GM12878 (cell line): ENCODE measurements around the gene BORCS8. TPM values are rescaled to one million over a fixed set of nuclear protein-coding genes. Genes with fewer than 3 reads are reported as not detected.

Experiments
- ATAC-seq: fragments of 200-7000 bp; cut with Tn5 transposase; 3 replicates; pipeline ENCODE4 v1.9.1; 2020; ENCODE audit warnings: mild to moderate bottlenecking, moderate library complexity
- BruUV-seq: library from RNA; stranded (reverse); fragments of 400-500 nt; replicated peaks from 2 replicates; lab custom pipeline; 2021; lab: Mats Ljungman, UMichigan
- CTCF ChIA-PET: fragments of 300-600 bp; sonication (Branson Sonifier 250); formaldehyde crosslinking; extraction: SDS; loops from one replicate; lab custom pipeline; 2021; ENCODE audit warnings: inconsistent platforms; lab: Yijun Ruan, JAX
- POLR2A ChIA-PET: fragments of 350-600 bp; formaldehyde crosslinking; extraction: SDS; loops from one replicate; lab custom pipeline; 2021; ENCODE audit warnings: inconsistent platforms; lab: Charles Lee
- RAD21 ChIA-PET: fragments of 300-600 bp; sonication (Branson Sonifier 250); formaldehyde crosslinking; loops from one replicate; lab custom pipeline; 2023; ENCODE audit warnings: antibody characterized with exemption; ENCODE audit not compliant: unreplicated experiment; lab: Charles Lee
- SMC1A ChIA-PET: fragments of 300-600 bp; sonication (Branson Sonifier 250); formaldehyde crosslinking; loops from one replicate; lab custom pipeline; 2023; ENCODE audit not compliant: unreplicated experiment, uncharacterized antibody; lab: Charles Lee
- DNase-seq: peaks from one replicate; pipeline ENCODE4 v3.0.0-alpha.2; 2011; ENCODE audit warnings: low read depth, low spot score
- FAIRE-seq: peaks from 3 replicates; lab custom pipeline; 2011; peaks lifted over from hg19 to GRCh38; lab: Jason Lieb, UNC
- H2AFZ ChIP-seq: 2 replicates; pipeline ENCODE4 v1.6.0; 2011; ENCODE audit warnings: low read depth, low read length, control low read depth; ENCODE audit not compliant: control insufficient read depth
- H3K27ac ChIP-seq: 2 replicates; pipeline ENCODE4 v1.5.1; 2011; ENCODE audit warnings: control low read depth; ENCODE audit not compliant: control insufficient read depth, insufficient read depth
- H3K27me3 ChIP-seq, 2 experiments: replicated peaks in 1 of 2; 2 replicates each; pipeline versions ENCODE4 v1.6.0 to v1.6.1; 2011; ENCODE audit warnings: low read length in 1 of 2; ENCODE audit not compliant: control insufficient read depth in 2 of 2, insufficient read depth in 2 of 2
- H3K36me3 ChIP-seq, 2 experiments: 2 replicates each; pipeline ENCODE4 v1.5.1; 2011; ENCODE audit warnings: low read length in 1 of 2; ENCODE audit not compliant: control insufficient read depth in 2 of 2, insufficient read depth in 2 of 2
- H3K4me1 ChIP-seq: 2 replicates; pipeline ENCODE4 v1.6.1; 2011; ENCODE audit warnings: mild to moderate bottlenecking, low read length, moderate library complexity, mixed read lengths; ENCODE audit not compliant: control insufficient read depth, insufficient read depth
- H3K4me2 ChIP-seq: 2 replicates; pipeline ENCODE4 v1.6.0; 2011; ENCODE audit warnings: control low read depth; ENCODE audit not compliant: control insufficient read depth, insufficient read depth
- H3K4me3 ChIP-seq: fragments of 200-600 bp; sonication (generic); 2 replicates; pipeline ENCODE4 v1.5.1; 2016
- H3K79me2 ChIP-seq: 2 replicates; pipeline ENCODE4 v1.6.0; 2011; ENCODE audit warnings: low read length; ENCODE audit not compliant: control insufficient read depth, insufficient read depth
- H3K9ac ChIP-seq: 2 replicates; pipeline ENCODE4 v1.8.0; 2011; ENCODE audit warnings: low read length, control low read depth, mixed read lengths; ENCODE audit not compliant: control insufficient read depth, insufficient read depth
- H3K9me3 ChIP-seq: replicated peaks from 3 replicates; pipeline ENCODE4 v1.5.1; 2011; ENCODE audit warnings: mild to moderate bottlenecking, low read length; ENCODE audit not compliant: control insufficient read depth, insufficient read depth
- H4K20me1 ChIP-seq: 2 replicates; pipeline ENCODE4 v1.6.0; 2011; ENCODE audit not compliant: control insufficient read depth, insufficient read depth
- GATAD2B ChIP-seq: fragments of 450-650 bp; conservative IDR thresholded peaks from 2 replicates; pipeline ENCODE4 v1.6.1; 2017; ENCODE audit warnings: low read depth, mild to moderate bottlenecking, moderate library complexity
- MYB ChIP-seq: fragments of 150-350 bp; IDR thresholded peaks from 2 replicates; pipeline ENCODE4 v1.6.1; 2014; ENCODE audit warnings: mild to moderate bottlenecking, low read depth, low read length, borderline replicate concordance
- PML ChIP-seq: IDR thresholded peaks from 2 replicates; pipeline ENCODE4 v1.6.1; 2012; ENCODE audit warnings: low read length, inconsistent platforms
- WGBS: methylation state at CpG from one replicate; pipeline ENCODE4 v1.1.6; 2016; ENCODE audit warnings: low lambda C conversion rate; ENCODE audit not compliant: insufficient replicate concordance, insufficient coverage; ENCODE audit errors: missing lambda C conversion rate; 5-methylcytosine and 5-hydroxymethylcytosine counted together
- in situ Hi-C: fragments of 300-500 bp; cut with MboI; formaldehyde crosslinking; loops from 9 replicates; pipeline ENCODE4 v1.14.3; 2018; ENCODE audit warnings: mixed read lengths
- intact Hi-C: fragments of 100-400 bp; cut with micrococcal nuclease; formaldehyde crosslinking; loops from one replicate; pipeline ENCODE4 v1.14.2; 2022; ENCODE audit not compliant: unreplicated experiment
- polyA plus RNA-seq, 11 experiments: library from polyadenylated mRNA; depleted of rRNA in 4 of 11; unstranded in 6 of 11; stranded (reverse) in 5 of 11; fragments of >200 nt; fragmentation: Nextera tagmentation in 4 of 11; fragmentation: Illumina TruSeq in 1 of 11; extraction: Ambion mirVana in 4 of 11; extraction: Trizol in 1 of 11; gene quantifications; 1 replicate in 1 of 11; 2 replicates in 10 of 11; pipeline versions ENCODE4 v1.2.1 to v1.2.3, GENCODE V29; 2011 to 2016; ENCODE audit warnings: inconsistent platforms in 2 of 11, missing spikeins in 2 of 11, low read depth in 1 of 11
- total RNA-seq, 4 experiments: library from RNA; depleted of rRNA in 3 of 4; stranded (reverse); fragments of >200 nt in 3 of 4; fragmentation: Illumina TruSeq in 1 of 4; extraction: Trizol in 1 of 4; gene quantifications; 2 replicates each; pipeline versions ENCODE4 v1.2.1 to v1.2.3, GENCODE V29; 2013 to 2021
- TF ChIP-seq, protein P1 (sequence below): fragments of 450-650 bp; IDR thresholded peaks from 2 replicates; pipeline ENCODE4 v1.6.1; 2018; ENCODE audit warnings: mild to moderate bottlenecking, low read depth, moderate library complexity; ENCODE audit not compliant: partially characterized antibody
- TF ChIP-seq, protein P2 (sequence below): IDR thresholded peaks from 2 replicates; pipeline ENCODE4 v1.6.1; 2012; ENCODE audit warnings: improper control_type of control experiment, low read depth, low read length; ENCODE audit not compliant: insufficient replicate concordance
- TF ChIP-seq, protein P3 (sequence below): fragments of 450-650 bp; IDR thresholded peaks from 2 replicates; pipeline ENCODE4 v1.6.1; 2017; ENCODE audit warnings: mild to moderate bottlenecking, moderate library complexity
- TF ChIP-seq, protein P4 (sequence below): fragments of 450-650 bp; IDR thresholded peaks from 2 replicates; pipeline ENCODE4 v1.6.1; 2018; ENCODE audit warnings: borderline replicate concordance, mild to moderate bottlenecking; ENCODE audit not compliant: partially characterized antibody

Gene BORCS8
- total and polyA plus RNA-seq, 10 of the 15 experiments (the other 5 are each of a cell fraction or from before 2014, with no cell fraction given), result 3.7 to 40.3 (median 23.4) TPM

DNA sequence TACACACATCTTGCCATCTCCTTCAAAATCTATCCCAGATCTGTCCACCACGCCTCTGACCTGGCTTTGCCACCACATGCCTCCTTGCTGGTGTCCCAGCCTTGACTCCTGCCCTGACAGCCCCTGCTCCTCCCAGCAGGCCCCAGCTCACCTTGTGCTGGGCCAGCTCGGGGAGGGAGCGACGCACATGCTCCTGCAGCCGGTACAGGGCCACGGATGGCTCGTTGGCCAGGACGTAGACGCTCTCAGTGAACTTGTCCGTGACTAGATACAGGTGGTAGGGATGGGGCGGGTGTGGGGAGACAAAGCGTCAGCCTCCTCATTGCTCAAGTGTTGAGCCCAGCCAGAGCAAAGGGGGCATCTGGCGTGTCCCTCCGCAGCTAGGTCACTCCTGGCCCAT lies 5.2 kb downstream of the BORCS8 start:
- TF ChIP-seq, protein P1, sequence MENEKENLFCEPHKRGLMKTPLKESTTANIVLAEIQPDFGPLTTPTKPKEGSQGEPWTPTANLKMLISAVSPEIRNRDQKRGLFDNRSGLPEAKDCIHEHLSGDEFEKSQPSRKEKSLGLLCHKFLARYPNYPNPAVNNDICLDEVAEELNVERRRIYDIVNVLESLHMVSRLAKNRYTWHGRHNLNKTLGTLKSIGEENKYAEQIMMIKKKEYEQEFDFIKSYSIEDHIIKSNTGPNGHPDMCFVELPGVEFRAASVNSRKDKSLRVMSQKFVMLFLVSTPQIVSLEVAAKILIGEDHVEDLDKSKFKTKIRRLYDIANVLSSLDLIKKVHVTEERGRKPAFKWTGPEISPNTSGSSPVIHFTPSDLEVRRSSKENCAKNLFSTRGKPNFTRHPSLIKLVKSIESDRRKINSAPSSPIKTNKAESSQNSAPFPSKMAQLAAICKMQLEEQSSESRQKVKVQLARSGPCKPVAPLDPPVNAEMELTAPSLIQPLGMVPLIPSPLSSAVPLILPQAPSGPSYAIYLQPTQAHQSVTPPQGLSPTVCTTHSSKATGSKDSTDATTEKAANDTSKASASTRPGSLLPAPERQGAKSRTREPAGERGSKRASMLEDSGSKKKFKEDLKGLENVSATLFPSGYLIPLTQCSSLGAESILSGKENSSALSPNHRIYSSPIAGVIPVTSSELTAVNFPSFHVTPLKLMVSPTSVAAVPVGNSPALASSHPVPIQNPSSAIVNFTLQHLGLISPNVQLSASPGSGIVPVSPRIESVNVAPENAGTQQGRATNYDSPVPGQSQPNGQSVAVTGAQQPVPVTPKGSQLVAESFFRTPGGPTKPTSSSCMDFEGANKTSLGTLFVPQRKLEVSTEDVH, result no peak
- TF ChIP-seq MYB, result no peak
- TF ChIP-seq GATAD2B, result no peak
- no peak for TF ChIP-seq PML
- TF ChIP-seq, protein P2, sequence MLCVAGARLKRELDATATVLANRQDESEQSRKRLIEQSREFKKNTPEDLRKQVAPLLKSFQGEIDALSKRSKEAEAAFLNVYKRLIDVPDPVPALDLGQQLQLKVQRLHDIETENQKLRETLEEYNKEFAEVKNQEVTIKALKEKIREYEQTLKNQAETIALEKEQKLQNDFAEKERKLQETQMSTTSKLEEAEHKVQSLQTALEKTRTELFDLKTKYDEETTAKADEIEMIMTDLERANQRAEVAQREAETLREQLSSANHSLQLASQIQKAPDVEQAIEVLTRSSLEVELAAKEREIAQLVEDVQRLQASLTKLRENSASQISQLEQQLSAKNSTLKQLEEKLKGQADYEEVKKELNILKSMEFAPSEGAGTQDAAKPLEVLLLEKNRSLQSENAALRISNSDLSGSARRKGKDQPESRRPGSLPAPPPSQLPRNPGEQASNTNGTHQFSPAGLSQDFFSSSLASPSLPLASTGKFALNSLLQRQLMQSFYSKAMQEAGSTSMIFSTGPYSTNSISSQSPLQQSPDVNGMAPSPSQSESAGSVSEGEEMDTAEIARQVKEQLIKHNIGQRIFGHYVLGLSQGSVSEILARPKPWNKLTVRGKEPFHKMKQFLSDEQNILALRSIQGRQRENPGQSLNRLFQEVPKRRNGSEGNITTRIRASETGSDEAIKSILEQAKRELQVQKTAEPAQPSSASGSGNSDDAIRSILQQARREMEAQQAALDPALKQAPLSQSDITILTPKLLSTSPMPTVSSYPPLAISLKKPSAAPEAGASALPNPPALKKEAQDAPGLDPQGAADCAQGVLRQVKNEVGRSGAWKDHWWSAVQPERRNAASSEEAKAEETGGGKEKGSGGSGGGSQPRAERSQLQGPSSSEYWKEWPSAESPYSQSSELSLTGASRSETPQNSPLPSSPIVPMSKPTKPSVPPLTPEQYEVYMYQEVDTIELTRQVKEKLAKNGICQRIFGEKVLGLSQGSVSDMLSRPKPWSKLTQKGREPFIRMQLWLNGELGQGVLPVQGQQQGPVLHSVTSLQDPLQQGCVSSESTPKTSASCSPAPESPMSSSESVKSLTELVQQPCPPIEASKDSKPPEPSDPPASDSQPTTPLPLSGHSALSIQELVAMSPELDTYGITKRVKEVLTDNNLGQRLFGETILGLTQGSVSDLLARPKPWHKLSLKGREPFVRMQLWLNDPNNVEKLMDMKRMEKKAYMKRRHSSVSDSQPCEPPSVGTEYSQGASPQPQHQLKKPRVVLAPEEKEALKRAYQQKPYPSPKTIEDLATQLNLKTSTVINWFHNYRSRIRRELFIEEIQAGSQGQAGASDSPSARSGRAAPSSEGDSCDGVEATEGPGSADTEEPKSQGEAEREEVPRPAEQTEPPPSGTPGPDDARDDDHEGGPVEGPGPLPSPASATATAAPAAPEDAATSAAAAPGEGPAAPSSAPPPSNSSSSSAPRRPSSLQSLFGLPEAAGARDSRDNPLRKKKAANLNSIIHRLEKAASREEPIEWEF, result no peak
- TF ChIP-seq, protein P3, sequence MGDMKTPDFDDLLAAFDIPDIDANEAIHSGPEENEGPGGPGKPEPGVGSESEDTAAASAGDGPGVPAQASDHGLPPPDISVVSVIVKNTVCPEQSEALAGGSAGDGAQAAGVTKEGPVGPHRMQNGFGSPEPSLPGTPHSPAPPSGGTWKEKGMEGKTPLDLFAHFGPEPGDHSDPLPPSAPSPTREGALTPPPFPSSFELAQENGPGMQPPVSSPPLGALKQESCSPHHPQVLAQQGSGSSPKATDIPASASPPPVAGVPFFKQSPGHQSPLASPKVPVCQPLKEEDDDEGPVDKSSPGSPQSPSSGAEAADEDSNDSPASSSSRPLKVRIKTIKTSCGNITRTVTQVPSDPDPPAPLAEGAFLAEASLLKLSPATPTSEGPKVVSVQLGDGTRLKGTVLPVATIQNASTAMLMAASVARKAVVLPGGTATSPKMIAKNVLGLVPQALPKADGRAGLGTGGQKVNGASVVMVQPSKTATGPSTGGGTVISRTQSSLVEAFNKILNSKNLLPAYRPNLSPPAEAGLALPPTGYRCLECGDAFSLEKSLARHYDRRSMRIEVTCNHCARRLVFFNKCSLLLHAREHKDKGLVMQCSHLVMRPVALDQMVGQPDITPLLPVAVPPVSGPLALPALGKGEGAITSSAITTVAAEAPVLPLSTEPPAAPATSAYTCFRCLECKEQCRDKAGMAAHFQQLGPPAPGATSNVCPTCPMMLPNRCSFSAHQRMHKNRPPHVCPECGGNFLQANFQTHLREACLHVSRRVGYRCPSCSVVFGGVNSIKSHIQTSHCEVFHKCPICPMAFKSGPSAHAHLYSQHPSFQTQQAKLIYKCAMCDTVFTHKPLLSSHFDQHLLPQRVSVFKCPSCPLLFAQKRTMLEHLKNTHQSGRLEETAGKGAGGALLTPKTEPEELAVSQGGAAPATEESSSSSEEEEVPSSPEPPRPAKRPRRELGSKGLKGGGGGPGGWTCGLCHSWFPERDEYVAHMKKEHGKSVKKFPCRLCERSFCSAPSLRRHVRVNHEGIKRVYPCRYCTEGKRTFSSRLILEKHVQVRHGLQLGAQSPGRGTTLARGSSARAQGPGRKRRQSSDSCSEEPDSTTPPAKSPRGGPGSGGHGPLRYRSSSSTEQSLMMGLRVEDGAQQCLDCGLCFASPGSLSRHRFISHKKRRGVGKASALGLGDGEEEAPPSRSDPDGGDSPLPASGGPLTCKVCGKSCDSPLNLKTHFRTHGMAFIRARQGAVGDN, result no peak
- TF ChIP-seq, protein P4, sequence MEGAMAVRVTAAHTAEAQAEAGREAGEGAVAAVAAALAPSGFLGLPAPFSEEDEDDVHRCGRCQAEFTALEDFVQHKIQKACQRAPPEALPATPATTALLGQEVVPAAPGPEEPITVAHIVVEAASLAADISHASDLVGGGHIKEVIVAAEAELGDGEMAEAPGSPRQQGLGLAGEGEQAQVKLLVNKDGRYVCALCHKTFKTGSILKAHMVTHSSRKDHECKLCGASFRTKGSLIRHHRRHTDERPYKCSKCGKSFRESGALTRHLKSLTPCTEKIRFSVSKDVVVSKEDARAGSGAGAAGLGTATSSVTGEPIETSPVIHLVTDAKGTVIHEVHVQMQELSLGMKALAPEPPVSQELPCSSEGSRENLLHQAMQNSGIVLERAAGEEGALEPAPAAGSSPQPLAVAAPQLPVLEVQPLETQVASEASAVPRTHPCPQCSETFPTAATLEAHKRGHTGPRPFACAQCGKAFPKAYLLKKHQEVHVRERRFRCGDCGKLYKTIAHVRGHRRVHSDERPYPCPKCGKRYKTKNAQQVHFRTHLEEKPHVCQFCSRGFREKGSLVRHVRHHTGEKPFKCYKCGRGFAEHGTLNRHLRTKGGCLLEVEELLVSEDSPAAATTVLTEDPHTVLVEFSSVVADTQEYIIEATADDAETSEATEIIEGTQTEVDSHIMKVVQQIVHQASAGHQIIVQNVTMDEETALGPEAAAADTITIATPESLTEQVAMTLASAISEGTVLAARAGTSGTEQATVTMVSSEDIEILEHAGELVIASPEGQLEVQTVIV, result no peak
- peaks cover 2% of the 10 kb centered on the region; the same call in 1 of the 3 replicates for H3K9me3 ChIP-seq
- H3K27ac ChIP-seq, result no peak overlapping the region
- no peak overlapping the region for H2AFZ ChIP-seq
- ATAC-seq (no peak), DNase-seq (no peak), FAIRE-seq (no peak)
- H3K4me2 ChIP-seq, result no peak overlapping the region
- H3K79me2 ChIP-seq, result peaks cover 18% of the 10 kb centered on the region
- H3K4me3 ChIP-seq, result no peak overlapping the region
- WGBS, result 100% methylated on average over 14 of the region's 14 CpGs
- CTCF ChIA-PET, result interaction anchor here (0.6 to 1.0 kb wide), 2 partner anchors 12 to 157 kb away, joined by 3 to 5 read pairs; no protein-coding TSS in a partner anchor
- H3K27me3 ChIP-seq, result no peaks in the 10 kb centered on the region
- H4K20me1 ChIP-seq, result no peaks in the 10 kb centered on the region
- no peak overlapping the region for H3K9ac ChIP-seq
- H3K4me1 ChIP-seq, result peaks cover 6% of the 10 kb centered on the region; the same call in 1 of the 2 replicates
- no TSS peak for BruUV-seq
- SMC1A ChIA-PET, result no interaction called here
- in situ Hi-C loops (no loop called here), intact Hi-C loops (no loop called here)
- peaks cover 2 to 3% of the 10 kb centered on the region in 2 experiments; a peak in 2 of 4 replicates for H3K36me3 ChIP-seq
- POLR2A ChIA-PET, result interaction anchor here (0.7 kb wide), 1 partner anchor 164 kb away, joined by 3 read pairs; no protein-coding TSS in a partner anchor
- RAD21 ChIA-PET, result no interaction called here
